ENCODE results near the gene SERPING1. TPM values are rescaled to one million over a fixed set of nuclear protein-coding genes. Genes with fewer than 3 reads are reported as not detected.

The SERPING1 gene
- total and polyA plus RNA-seq, 2 of the 13 experiments (the other 11 are each of a cell fraction or from before 2014, with no cell fraction given) = 2.0 to 10.4 TPM

- TF ChIP-seq, protein P1, sequence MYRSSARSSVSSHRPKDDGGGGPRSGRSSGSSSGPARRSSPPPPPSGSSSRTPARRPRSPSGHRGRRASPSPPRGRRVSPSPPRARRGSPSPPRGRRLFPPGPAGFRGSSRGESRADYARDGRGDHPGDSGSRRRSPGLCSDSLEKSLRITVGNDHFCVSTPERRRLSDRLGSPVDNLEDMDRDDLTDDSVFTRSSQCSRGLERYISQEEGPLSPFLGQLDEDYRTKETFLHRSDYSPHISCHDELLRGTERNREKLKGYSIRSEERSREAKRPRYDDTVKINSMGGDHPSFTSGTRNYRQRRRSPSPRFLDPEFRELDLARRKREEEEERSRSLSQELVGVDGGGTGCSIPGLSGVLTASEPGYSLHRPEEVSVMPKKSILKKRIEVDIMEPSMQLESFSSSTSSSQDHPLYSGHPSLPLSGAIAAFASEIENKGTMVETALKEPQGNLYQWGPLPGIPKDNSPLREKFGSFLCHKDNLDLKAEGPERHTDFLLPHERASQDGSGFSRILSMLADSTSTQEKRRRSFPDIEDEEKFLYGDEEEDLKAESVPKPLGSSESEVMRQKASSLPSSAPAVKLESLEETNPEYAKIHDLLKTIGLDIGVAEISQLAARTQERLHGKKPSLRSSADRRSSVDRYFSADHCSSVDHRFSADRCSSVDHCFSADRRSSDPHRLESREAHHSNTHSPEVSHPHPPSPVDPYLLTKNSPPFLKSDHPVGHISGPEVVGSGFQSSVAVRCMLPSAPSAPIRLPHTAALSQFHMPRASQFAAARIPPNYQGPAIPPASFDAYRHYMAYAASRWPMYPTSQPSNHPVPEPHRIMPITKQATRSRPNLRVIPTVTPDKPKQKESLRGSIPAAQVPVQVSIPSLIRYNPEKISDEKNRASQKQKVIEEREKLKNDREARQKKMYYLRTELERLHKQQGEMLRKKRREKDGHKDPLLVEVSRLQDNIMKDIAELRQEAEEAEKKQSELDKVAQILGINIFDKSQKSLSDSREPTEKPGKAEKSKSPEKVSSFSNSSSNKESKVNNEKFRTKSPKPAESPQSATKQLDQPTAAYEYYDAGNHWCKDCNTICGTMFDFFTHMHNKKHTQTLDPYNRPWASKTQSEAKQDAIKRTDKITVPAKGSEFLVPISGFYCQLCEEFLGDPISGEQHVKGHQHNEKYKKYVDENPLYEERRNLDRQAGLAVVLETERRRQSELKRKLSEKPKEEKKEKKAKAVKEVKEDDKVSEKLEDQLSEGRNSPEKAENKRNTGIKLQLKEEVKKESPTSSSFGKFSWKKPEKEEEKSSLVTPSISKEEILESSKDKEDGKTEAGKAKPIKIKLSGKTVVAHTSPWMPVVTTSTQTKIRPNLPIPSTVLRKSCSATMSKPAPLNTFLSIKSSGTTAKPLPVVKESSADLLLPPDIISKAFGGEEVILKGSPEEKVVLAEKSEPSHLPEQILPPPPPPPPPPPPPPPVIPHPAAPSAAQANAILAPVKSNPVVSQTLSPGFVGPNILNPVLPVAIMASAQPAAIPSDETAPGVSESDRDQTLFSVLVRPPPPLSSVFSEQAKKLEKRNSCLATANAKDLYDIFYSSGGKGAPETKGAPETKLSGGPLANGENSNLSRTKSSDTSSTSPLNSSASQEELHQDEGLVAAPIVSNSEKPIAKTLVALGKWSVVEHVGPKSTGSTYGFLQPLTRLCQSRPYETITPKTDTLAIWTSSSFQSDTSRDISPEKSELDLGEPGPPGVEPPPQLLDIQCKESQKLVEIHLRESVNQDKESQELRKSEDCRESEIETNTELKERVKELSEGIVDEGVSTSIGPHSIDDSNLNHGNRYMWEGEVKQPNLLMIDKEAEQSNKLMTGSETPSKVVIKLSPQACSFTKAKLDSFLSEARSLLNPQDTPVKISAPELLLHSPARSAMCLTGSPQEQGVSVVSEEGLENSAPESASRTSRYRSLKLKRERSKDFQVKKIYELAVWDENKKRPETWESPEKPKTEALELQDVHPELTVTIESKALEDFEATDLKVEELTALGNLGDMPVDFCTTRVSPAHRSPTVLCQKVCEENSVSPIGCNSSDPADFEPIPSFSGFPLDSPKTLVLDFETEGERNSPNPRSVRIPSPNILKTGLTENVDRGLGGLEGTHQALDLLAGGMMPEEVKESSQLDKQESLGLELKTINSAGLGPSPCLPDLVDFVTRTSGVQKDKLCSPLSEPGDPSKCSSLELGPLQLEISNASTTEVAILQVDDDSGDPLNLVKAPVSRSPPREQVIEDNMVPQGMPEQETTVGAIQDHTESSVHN (CRISPR knock-in tag; IDR thresholded peaks at IDR 0.05) = no peak
- TF ChIP-seq POLR2G (IDR thresholded peaks at IDR 0.05; ENCODE audit: low read depth, low read length) (no peak), ZNF816 (CRISPR knock-in tag; IDR thresholded peaks at IDR 0.05; ENCODE audit: borderline replicate concordance) (no peak), NR2F2 (IDR thresholded peaks at IDR 0.05; ENCODE audit: borderline replicate concordance, low read depth) (peak; percentile 76), ATM (IDR thresholded peaks at IDR 0.05; ENCODE audit: borderline replicate concordance) (no peak), SCMH1 (CRISPR knock-in tag; IDR thresholded peaks at IDR 0.05; ENCODE audit: borderline replicate concordance) (no peak), ZNF749 (CRISPR knock-in tag; IDR thresholded peaks at IDR 0.05; ENCODE audit: borderline replicate concordance) (no peak), CBX5 (CRISPR knock-in tag; IDR thresholded peaks at IDR 0.05; ENCODE audit: borderline replicate concordance) (no peak), ZBTB3 (CRISPR knock-in tag; IDR thresholded peaks at IDR 0.05; ENCODE audit: borderline replicate concordance, low read depth) (no peak), NBN (conservative IDR thresholded peaks at IDR 0.05) (no peak), TRAFD1 (CRISPR knock-in tag; IDR thresholded peaks at IDR 0.05; ENCODE audit: borderline replicate concordance) (no peak), CBX2 (IDR thresholded peaks at IDR 0.05; ENCODE audit: low read depth, low read length) (no peak), CBX2 (CRISPR knock-in tag; IDR thresholded peaks at IDR 0.05; ENCODE audit: low read depth) (no peak), SUZ12 (IDR thresholded peaks at IDR 0.05; ENCODE audit: low read depth, low read length) (no peak), E2F5 (CRISPR knock-in tag; conservative IDR thresholded peaks at IDR 0.05) (no peak)
- TF ChIP-seq, protein P2, sequence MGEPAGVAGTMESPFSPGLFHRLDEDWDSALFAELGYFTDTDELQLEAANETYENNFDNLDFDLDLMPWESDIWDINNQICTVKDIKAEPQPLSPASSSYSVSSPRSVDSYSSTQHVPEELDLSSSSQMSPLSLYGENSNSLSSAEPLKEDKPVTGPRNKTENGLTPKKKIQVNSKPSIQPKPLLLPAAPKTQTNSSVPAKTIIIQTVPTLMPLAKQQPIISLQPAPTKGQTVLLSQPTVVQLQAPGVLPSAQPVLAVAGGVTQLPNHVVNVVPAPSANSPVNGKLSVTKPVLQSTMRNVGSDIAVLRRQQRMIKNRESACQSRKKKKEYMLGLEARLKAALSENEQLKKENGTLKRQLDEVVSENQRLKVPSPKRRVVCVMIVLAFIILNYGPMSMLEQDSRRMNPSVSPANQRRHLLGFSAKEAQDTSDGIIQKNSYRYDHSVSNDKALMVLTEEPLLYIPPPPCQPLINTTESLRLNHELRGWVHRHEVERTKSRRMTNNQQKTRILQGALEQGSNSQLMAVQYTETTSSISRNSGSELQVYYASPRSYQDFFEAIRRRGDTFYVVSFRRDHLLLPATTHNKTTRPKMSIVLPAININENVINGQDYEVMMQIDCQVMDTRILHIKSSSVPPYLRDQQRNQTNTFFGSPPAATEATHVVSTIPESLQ (CRISPR knock-in tag; conservative IDR thresholded peaks at IDR 0.05) = no peak
Observed at GRCh38 chr11:57639321-57640067, 42.0 kb downstream of the SERPING1 start (continued).
